GM04503 (cell line): ENCODE measurements around the gene ACCSL.

Source experiments
- DNase-seq: peaks from one replicate; pipeline ENCODE4 v3.0.0-alpha.2; 2012; ENCODE audit warnings: low read depth

Gene ACCSL

DNA sequence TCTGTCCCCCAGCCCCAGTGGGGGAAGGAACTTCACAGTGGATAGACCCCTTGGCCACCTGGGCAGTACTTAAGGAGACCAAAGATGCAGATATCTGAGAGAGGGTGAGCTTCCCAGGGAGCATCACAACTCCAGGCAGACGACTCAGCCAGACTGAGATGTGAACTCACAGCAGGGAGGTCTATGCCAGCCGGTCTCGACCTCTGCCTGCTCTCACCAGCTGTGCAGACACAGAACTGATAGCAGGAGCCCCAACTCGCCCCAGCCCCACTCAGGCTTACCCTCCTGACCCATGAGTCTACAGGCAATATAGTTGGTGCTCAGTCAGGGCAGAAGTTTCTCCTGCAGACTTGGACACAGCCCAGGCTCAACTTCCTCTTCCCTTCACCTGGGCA is 29.7 kb upstream of the ACCSL start:
- DNase-seq: no peak

DNA sequence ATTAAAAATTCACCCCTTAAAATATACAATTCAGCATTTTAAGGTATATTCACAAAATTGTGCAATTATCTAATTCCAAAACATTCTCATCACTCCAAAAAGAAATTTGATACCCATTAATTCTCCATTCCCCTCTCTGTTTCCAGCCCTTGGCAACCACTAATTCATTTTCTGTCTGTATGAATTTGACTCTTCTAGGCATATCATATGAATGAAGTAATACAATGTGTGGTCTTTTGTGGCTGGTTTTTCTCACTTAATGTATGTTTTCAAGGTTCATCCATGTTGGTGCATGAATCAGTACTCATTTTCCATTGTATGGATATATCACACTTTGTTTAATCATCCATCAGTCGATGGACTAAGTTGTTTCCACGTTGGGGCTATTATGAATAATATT is 29.0 kb upstream of the ACCSL start:
- DNase-seq: no peak

DNA sequence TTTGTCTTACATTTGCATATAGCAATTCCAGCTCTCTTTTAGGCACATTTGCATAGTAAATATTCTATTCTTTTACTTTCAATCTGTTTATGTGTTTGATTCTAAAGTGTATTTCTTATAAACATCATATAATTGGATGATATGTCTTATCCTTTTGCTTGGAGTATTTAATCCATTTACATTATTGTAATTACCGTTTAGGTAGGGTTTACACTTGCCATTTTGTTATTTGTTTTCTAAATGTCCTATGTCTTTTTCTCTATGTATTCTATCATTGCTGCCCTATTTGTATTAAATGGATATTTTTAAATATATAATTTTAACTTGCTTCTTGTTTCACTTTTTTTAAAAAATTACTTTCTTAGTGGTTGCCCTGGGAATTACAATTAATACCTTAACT is 22.8 kb upstream of the ACCSL start:
- DNase-seq: no peak

DNA sequence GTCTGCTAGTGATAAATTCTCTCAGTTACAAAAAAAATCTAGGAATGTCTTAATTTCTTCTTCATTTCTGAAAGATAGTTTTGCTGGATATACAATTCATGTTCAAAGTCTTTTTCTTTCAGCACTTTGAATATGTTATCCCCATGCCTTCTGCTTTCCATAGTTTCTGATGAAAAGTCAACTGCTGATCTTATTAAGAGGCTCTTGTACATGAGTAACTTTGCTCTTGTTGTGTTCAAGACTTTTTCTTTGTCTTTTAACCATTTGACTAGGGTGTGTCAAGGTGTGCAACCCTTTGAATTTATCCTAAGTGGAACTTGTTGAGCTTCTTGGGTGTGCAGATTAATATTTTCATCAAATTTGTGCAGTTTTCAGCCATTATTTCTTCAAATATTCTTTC is 22.1 kb upstream of the ACCSL start:
- no peak for DNase-seq

DNA sequence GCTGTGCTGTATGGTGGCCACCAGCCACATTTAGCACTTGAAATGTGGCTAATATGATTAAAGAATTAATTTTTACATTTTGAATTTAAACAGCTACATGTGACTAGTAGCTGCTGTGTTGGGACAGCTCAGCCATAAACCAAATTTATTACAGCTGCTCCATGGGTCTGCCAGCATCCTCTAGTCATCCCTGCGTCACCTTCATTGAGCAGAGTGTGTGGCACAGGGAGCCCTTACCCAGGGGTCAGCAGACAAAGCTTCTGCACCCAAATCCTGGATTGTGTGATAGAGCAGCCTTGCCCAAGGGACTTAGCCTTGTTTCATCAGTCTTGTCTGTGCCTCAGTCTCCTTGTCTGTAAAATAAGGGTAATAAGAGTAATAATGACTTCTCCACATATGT is 19.4 kb upstream of the ACCSL start:
- DNase-seq: no peak

DNA sequence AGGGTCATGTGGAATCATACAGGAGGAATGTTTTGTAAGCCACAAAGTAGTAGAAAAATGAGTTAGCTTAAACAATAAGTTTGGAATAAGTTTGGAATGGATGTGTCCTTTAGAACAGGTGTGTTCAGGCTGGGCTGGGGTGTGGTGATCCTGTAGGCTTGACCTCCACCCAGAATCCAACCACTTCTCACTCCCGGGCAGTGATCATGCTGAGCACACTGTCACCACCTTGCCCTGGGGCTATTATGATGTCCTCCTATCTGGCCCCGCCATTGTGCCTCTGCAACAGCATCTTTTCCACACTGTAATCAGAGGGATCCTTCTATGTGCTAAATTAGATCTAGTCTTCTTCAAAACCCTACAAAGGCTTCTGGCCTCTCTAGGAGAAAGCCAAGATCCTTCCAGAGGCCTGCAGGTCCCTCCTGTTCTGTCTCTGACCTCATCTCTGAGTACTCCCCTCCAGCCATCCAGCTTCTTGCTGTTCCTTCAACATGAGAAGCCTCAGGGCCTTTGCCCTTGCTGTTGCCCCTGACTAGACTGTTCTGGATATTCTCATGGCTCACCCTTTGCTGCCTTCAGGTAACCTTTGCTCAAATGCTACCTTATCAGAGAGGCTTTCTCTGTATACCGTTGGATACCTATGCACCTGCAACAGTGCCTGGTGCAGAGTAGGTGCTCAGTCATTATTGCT is 18.8 kb upstream of the ACCSL start:
- DNase-seq: no peak

DNA sequence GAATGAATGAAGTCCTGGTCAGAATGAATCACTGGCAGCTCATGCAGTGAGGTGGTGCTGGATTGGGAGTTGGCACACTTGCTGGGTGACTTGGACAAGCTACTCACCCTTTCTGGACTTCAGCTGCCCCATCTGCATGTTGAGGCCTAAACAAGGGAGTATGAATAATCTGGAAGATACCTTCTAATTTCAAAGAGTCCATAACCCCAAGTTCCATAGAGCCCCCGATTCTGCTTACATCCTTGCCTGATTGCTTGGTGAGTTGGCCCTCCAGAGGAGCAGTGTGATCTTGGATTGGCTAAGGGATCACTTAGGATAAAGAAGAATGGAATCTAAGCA is 18.3 kb upstream of the ACCSL start:
- no peak for DNase-seq

DNA sequence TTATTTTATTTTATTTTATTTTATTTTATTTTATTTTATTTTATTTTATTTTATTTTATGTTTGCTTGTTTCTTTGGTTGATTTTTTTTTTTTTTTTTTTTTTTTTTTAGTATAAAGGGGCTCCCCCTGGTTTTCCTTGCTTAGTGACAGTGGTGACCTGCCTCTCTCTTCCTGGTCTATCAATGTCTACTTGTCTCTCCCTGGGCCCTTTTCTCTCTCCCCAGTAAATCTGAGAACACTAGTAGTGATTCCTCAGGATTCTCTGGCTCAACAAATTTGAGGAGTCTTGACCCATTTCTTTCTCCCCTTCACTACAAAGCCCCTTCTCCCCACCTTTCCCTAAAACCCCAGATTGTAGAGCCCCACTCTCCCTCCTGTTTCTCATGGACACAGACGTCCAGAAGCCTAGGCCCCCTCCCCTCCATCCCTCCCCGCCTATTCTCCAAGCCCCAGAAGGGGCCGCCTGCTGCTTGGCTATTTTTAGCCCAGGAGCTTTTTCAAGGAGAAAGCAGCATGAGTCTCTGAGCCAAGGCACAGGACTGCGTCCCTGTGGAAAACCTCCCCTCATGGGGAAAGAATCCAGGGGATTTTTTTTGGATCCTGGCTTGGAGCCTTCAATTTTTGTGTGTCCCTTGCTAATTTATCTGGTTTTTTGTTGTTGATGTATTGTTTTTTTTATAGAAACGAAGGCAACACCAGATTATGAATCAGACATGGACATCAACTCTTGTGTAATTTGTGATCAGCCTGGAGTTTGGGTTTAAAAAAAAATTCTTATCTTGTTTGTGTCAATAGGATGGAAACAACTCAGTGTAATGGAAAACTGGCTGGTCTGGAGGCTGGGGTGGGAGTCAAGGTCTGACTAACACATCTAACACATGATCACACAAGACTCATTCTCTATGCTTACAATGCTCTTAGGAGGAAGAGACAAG is 17.5 kb upstream of the ACCSL start:
- DNase-seq: peak; percentile 73

DNA sequence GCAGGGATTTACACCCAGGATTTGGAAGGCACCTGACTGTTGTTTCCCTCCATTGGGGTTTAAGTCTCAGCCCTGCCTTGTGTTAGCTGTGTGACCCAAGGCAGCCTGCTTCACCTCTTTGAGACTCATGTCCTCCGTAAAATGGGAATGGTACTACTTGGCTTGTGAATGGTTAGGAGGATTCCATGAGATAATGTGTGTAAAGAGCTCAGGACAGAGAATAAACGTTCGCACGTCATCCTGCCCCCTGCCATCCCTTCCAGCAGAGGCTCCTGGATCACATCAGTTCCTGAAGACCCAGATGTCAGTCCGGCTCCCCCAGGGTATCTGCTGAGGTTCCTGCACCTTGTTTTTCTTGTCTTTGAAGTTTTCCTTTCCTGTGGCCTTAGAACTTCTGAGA is 16.8 kb upstream of the ACCSL start:
- DNase-seq: no peak

DNA sequence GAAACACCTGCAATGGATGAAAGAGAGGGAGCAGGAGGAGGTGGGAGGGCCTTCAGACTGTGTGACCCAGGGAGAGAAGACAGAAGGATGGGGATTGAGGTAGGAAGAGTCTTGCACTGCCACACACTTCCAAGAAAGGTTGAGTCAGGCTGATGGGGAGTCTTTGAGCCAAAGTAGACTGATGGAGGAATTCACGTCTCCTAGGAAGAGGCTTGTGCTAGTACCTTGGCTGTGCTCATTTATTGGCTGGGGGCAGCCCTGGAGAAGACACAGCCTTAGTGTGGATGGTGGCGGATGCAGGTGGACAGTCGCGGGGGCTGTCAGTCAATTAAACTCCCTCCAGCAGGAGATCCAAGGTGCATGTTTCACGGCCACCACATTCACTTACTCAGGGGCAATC is 16.2 kb upstream of the ACCSL start:
- DNase-seq: no peak

DNA sequence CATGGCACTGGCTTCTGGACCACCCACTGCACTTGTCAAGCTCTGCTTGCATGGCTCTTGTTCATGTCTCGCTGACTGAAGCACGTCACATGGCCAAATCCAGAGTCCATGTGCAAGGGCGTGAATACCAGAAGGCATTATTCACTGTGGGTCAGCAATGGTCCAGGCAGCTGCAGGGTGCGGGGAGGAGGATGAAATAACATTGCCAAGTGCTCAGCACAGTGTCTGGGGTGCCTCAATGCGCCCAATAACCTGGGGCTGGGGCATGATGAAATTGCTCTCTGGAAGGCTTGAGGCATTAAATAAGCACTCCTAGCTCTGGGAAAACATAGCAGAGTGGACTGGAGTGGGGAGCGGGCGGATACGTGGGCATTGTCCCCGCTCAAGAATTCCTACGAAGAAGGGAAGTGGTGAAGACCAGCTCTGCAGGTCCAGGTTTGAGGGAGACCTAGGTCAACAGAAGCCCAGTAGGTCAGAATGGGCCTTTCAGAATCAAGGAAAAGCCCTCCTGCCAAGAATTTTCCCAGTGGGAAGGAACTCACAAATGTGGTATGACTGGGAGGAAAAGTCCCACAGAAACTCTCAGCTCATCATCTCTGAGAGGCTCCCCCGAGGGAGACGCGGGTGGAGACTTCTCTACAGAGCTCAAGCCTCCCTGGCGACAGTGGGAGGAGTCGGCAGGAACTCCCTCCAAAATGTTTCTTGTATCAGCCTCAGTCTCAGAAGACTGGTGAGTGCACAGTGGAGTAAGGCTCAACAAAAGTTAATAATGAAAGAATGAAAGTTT is 15.3 kb upstream of the ACCSL start:
- no peak for DNase-seq

DNA sequence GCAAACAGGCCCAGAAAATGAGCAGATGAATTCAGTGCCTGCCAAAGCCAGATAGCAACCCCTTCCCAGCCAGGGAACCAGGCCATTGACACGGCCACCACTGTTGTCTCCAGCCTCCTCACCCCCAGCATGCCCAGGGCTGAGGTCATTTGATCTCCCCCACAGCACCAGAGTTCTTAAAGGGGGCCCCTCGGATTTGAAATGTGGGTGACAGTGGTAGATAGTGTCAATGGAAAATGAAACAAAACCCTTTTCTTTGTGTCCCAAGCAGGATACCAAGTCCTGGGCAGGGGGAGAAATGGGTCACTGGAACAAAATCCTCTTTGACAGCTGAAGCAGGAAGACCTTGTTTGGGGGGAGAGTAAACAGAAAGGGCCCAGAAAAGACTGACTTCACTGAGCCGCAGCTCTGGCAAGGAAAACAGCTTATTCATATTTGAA is 14.3 kb upstream of the ACCSL start:
- DNase-seq: no peak

DNA sequence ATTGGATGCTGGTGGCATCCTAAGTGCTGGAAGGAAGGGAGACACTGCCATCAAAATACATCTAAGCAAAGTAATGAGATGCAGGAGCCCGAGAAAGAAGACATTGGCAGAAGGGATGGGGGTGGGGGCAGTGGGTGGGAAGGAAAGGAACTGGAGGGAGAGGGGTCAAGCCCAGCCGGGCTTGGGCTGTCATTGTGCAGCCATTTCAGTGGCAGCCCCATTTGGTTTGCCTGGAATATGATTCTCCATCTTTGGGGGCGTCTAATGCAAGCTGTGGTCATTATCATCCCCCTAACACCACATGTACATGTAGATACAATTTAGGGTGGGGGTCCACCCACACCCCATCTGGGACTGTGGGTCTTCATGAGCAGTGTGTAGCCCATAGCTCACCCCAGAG is 13.9 kb upstream of the ACCSL start:
- no peak for DNase-seq

DNA sequence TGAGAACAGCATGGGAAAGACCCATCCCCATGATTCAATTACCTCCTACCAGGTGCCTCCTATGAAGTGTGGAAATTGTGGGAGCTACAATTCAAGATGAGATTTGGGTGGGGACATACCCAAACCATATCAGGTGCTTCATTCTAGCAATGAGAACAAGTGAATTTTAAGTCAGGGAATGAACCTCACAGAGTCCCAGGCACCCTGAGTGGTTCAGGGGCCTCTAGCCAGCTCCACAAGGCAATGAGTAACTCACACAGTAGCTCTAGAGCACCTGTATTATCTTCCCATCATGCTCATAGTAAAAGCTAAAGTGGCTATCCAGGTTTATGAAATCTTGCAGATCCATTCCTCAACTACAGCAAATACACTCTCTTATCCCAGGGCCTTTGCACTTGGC is 13.1 kb upstream of the ACCSL start:
- no peak for DNase-seq

DNA sequence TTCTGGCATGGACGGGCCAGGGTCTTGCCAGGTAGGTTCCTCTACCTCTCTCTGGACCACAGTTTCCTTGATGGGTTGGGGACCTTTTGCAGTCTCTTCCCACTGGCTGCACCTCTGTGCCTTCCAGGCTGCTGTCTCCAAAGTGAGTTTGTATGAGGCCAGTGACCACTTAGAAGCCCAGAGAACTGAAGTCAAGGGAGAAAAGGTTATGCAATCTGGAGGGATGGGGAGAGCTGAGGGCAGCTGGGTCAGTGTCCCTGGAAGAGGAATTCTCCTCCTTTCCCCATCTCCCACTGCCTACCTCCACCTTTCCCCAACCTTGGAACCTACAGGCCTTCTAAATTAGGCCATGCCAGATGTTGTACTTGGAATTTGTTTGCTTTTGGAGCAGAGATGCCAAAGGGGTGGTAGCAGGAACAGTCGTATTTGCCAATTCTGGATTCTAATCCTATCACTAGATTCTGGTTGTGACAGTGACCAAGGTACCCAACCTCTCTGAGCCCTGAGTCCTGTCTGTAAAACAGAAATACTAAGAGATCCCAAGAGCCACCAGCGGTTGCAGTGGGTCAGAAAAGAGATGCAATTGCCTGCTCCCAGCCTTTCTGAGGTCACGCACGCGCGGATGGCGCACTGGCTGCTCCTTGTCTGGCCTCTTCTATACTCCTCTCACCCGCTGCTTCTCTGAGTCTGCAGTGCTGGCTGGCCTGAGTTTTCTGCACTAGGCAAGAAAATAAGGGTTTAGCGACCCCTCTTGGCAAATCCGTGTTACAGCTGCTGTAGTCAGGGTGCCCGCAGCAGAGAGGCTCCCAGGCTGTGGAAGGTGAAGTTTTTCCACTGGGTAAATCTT is 10.7 kb upstream of the ACCSL start:
- peak; percentile 47 for DNase-seq

DNA sequence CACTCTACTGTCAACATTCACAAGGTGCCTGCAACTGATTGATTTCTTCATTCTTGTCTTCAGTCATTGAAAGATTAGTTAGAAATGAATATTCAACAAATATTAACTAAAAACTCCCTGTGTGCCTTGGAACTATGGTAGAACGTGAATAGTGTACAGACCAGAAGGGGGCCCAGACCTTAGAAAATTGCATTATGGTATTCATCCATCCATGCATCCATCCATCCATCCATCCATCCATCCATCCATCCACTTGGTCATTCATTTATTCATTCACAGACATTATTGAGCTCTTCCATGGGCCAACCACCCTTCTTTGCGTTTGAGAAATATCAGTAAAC is 10.2 kb upstream of the ACCSL start:
- DNase-seq: no peak

DNA sequence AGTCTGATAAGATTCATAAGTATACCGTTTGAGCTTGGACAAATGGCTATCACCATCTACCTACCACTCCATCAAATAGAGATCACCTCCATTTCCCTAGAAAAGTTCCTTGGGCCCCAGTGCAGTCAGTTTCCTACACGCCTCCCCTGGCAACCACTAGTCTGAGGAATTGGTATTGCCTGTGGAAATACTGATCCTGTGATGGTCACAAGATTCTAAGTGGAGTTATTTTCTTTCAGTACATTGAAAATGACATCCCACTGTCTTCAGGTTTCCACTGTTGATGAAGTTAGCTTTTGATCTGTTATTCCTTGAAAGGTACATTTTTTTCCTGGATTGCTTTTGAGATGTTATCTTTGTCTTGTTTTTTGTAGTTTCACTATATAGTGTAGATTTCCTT is 4.6 kb upstream of the ACCSL start:
- no peak for DNase-seq

DNA sequence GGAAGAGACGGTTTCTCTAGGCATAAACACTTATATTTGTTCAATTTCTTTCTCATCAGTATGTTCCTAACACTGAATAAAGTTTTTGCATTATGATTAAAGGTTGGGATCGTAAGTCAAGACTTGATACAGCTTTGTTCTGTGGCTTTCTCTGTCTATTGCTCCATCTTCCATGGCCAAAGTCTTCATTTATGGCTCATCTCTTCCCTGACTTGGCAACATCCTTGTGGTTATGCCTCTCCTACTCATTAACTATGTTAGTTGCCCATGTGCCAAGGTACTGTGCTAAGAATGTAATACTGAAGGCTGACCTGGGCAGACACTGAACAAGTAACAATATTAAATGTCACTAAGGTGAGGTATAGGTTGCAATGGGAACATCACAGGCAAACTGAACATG is 1.6 kb upstream of the ACCSL start:
- DNase-seq: no peak

DNA sequence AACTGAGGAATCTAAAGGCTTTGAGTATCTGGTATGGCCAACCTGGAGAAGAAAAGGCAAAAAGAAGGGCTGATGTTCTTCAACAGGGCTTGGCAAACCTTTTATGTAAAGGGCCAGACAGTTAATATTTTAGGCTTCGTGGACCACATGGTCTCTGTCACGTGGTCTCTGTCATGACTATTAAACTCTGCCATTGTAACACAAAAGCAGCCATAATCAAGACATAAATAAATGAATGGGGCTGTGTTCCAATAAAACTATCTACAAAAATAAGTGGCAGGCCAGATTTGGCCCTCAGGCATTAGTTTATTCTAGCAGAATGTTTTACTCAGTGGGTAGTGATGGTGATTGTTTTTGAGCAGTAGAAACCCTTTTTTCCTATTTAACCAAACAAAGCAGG is 483 bp upstream of the ACCSL start:
- DNase-seq: no peak

DNA sequence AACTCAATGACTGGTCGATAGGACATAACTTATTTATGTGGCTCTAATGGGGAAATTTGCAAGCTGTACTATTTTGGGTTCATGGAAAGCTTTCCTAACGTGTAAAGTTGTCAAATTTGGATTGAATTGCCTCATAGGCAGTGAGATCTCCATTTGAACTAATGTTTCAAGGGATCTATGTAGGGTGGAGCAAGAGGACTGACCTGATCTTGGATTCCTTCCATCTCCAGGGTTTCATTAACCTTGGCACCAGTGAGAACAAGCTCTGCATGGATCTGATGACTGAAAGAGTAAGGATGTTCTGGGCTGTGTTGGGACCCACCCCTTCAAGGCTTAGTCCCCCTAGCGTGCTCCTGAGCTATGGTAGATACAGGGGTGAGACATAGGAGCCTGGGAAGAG is 2.1 kb downstream of the ACCSL start:
- no peak for DNase-seq

DNA sequence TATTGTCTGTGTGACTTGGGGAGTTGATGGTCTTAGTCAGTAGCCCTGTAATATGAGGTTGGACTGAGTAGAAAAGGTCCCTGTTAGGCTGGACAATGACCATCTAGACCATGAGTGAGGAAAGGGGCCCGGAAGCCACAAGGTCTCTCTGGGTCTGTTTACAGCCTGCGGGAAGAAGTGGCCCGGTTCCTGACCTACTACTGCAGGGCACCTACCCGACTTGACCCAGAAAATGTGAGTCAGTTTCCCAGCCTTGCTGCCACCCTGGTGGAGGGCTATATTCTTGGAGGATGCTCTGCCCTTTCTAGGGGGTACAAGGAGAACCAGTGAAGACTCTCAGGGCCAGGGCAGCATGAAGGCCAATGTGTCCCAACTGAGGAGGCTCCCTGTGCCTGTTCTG is 3.4 kb downstream of the ACCSL start:
- no peak for DNase-seq

DNA sequence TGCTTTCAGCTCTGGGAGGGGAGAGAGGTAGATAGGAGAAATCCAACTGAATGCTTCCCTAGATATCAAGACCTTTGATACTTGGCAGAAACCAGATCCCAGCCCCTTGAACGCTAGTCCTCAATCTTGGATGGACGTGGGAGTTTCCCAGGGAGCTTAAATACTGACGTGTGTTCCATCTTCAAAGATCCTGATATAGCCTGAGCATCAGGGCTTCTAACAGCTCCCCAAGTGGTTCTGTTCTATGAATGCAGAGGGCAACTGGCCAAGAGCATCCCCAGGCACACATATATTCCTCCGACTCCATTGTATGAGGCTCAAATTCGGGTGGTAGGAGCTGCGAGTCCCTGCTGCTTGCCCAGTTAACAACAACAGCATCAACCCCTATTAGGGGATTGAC is 9.6 kb downstream of the ACCSL start:
- no peak for DNase-seq
